IPS-18a (cell line): Measurements from ENCODE around the gene RAET1E.
"Not testable (repeated sequence)": the region's sequence is repeated elsewhere in the genome, so short reads cannot be mapped to it uniquely, and the experiment has no call there.

Experiments
- H3K27ac ChIP-seq: one replicate; pipeline ENCODE4 v1.5.1; 2013; ENCODE audit warnings: low read length
- H3K27me3 ChIP-seq: one replicate; pipeline ENCODE4 v1.6.1; 2013; ENCODE audit warnings: mild to moderate bottlenecking, low read length; ENCODE audit not compliant: control insufficient read depth, insufficient read depth
- H3K36me3 ChIP-seq: one replicate; pipeline ENCODE4 v1.6.1; 2013; ENCODE audit warnings: low read depth, low read length; ENCODE audit not compliant: control insufficient read depth
- H3K4me1 ChIP-seq: one replicate; pipeline ENCODE4 v1.6.1; 2013; ENCODE audit warnings: low read depth, low read length; ENCODE audit not compliant: control insufficient read depth
- H3K4me3 ChIP-seq: one replicate; pipeline ENCODE4 v1.5.1; 2013; ENCODE audit warnings: low read length
- H3K9ac ChIP-seq: one replicate; pipeline ENCODE4 v1.6.1; 2013; ENCODE audit warnings: mild to moderate bottlenecking, low read length, moderate library complexity
- H3K9me3 ChIP-seq: one replicate; pipeline ENCODE4 v1.6.1; 2013; ENCODE audit warnings: low read depth, low read length; ENCODE audit not compliant: control insufficient read depth

RAET1E gene

GRCh38 chr6:149938571-149939355 is 40.9 kb upstream of the RAET1E start:
- Histone ChIP-seq H3K9me3 (no peaks in the 10 kb centered on the region), H3K27me3 (peaks cover 100% of the 10 kb centered on the region)

GRCh38 chr6:149938013-149938570 is 40.2 kb upstream of the RAET1E start:
- not testable (repeated sequence) for H3K27ac ChIP-seq, H3K4me1 ChIP-seq, H3K9ac ChIP-seq, H3K36me3 ChIP-seq, H3K9me3 ChIP-seq
- Histone ChIP-seq H3K4me3 (peak overlapping the region; percentile 38), H3K27me3 (peaks cover 100% of the 10 kb centered on the region)

More at GRCh38 chr6:149938571-149939355, 40.9 kb upstream of the RAET1E start:
- Histone ChIP-seq H3K27ac (no peak overlapping the region), H3K4me3 (peak overlapping the region; percentile 38), H3K9ac (no peak overlapping the region), H3K36me3 (no peaks in the 10 kb centered on the region), H3K4me1 (no peaks in the 10 kb centered on the region)

- Histone ChIP-seq H3K36me3 (no peaks in the 10 kb centered on the region), H3K4me1 (no peaks in the 10 kb centered on the region), H3K27ac (no peak overlapping the region), H3K27me3 (peaks cover 97% of the 10 kb centered on the region), H3K4me3 (no peak overlapping the region), H3K9ac (no peak overlapping the region), H3K9me3 (no peaks in the 10 kb centered on the region)
Observed at GRCh38 chr6:149936743-149937142, 38.8 kb upstream of the RAET1E start.

- H3K27me3 ChIP-seq: peaks cover 97% of the 10 kb centered on the region
- no peaks in the 10 kb centered on the region for H3K36me3 ChIP-seq
- no peak overlapping the region for H3K27ac ChIP-seq
- H3K9ac ChIP-seq: no peak overlapping the region
- no peaks in the 10 kb centered on the region for H3K9me3 ChIP-seq
- H3K4me1 ChIP-seq: no peaks in the 10 kb centered on the region
- no peak overlapping the region for H3K4me3 ChIP-seq
Observed at GRCh38 chr6:149935668-149936067, 37.8 kb upstream of the RAET1E start.

- Histone ChIP-seq H3K4me3 (no peak overlapping the region), H3K4me1 (no peaks in the 10 kb centered on the region), H3K9ac (no peak overlapping the region), H3K27ac (no peak overlapping the region), H3K36me3 (no peaks in the 10 kb centered on the region), H3K9me3 (no peaks in the 10 kb centered on the region), H3K27me3 (peaks cover 97% of the 10 kb centered on the region)
Observed at GRCh38 chr6:149935246-149935645, 37.3 kb upstream of the RAET1E start.

- Histone ChIP-seq H3K4me3 (no peak overlapping the region), H3K36me3 (no peaks in the 10 kb centered on the region), H3K9me3 (no peaks in the 10 kb centered on the region), H3K4me1 (no peaks in the 10 kb centered on the region), H3K27ac (no peak overlapping the region), H3K9ac (no peak overlapping the region), H3K27me3 (peaks cover 97% of the 10 kb centered on the region)
Observed at GRCh38 chr6:149934249-149935156, 36.6 kb upstream of the RAET1E start.

- Histone ChIP-seq H3K36me3 (no peaks in the 10 kb centered on the region), H3K27ac (no peak overlapping the region), H3K9ac (no peak overlapping the region), H3K9me3 (no peaks in the 10 kb centered on the region), H3K27me3 (peaks cover 93% of the 10 kb centered on the region), H3K4me1 (no peaks in the 10 kb centered on the region), H3K4me3 (no peak overlapping the region)
Observed at GRCh38 chr6:149933461-149933860, 35.5 kb upstream of the RAET1E start.

GRCh38 chr6:149933036-149933435 is 35.1 kb upstream of the RAET1E start:
- Histone ChIP-seq H3K9ac (no peak overlapping the region), H3K9me3 (no peaks in the 10 kb centered on the region), H3K4me3 (no peak overlapping the region), H3K4me1 (no peaks in the 10 kb centered on the region), H3K36me3 (no peaks in the 10 kb centered on the region), H3K27ac (no peak overlapping the region), H3K27me3 (peaks cover 90% of the 10 kb centered on the region)

- H3K4me3 ChIP-seq: no peak overlapping the region
- peaks cover 81% of the 10 kb centered on the region for H3K27me3 ChIP-seq
- H3K9me3 ChIP-seq: no peaks in the 10 kb centered on the region
- H3K27ac ChIP-seq: no peak overlapping the region
- no peaks in the 10 kb centered on the region for H3K36me3 ChIP-seq
- H3K4me1 ChIP-seq: no peaks in the 10 kb centered on the region
- no peak overlapping the region for H3K9ac ChIP-seq
Observed at GRCh38 chr6:149931501-149931900, 33.6 kb upstream of the RAET1E start.

GRCh38 chr6:149929422-149929821 is 31.5 kb upstream of the RAET1E start:
- peaks cover 81% of the 10 kb centered on the region for H3K27me3 ChIP-seq
- H3K9ac ChIP-seq: no peak overlapping the region
- no peak overlapping the region for H3K27ac ChIP-seq
- no peaks in the 10 kb centered on the region for H3K36me3 ChIP-seq
- no peak overlapping the region for H3K4me3 ChIP-seq
- no peaks in the 10 kb centered on the region for H3K4me1 ChIP-seq
- no peaks in the 10 kb centered on the region for H3K9me3 ChIP-seq

GRCh38 chr6:149927025-149927424 is 29.1 kb upstream of the RAET1E start:
- H3K4me1 ChIP-seq, H3K9ac ChIP-seq, H3K36me3 ChIP-seq, H3K27ac ChIP-seq, H3K4me3 ChIP-seq, H3K9me3 ChIP-seq: not testable (repeated sequence)
- H3K27me3 ChIP-seq: peaks cover 84% of the 10 kb centered on the region
